Keratinocyte (primary cell): Measurements from ENCODE around the gene FXYD2. TPM values are rescaled to one million over a fixed set of nuclear protein-coding genes. Genes with fewer than 3 reads are reported as not detected.

Source experiments
- DNase-seq: peaks from one replicate; pipeline ENCODE4 v3.0.0-alpha.2; 2011; ENCODE audit warnings: low read depth, missing footprints, low spot score
- FAIRE-seq: peaks from 2 replicates; lab custom pipeline; 2011; peaks lifted over from hg19 to GRCh38; lab: Jason Lieb, UNC
- H2AFZ ChIP-seq: 2 replicates; pipeline ENCODE4 v1.6.0; 2012; ENCODE audit warnings: low read length, control low read depth, inconsistent platforms; ENCODE audit not compliant: control insufficient read depth
- H3K27ac ChIP-seq: 2 replicates; pipeline ENCODE4 v1.5.1; 2011; ENCODE audit warnings: low read length; ENCODE audit not compliant: control insufficient read depth, insufficient read depth
- H3K27me3 ChIP-seq: 3 replicates; pipeline ENCODE4 v1.6.0; 2011; ENCODE audit warnings: low read length; ENCODE audit not compliant: control insufficient read depth, insufficient read depth; ENCODE audit errors: extremely low read depth
- H3K36me3 ChIP-seq, 2 experiments: 2 replicates in 1 of 2; 3 replicates in 1 of 2; pipeline ENCODE4 v1.5.1; 2011; ENCODE audit warnings: low read length in 2 of 2, mild to moderate bottlenecking in 1 of 2; ENCODE audit not compliant: control insufficient read depth in 2 of 2, insufficient read depth in 2 of 2; ENCODE audit errors: extremely low read depth in 1 of 2
- H3K4me1 ChIP-seq: 3 replicates; pipeline ENCODE4 v1.5.1; 2011; ENCODE audit warnings: low read length; ENCODE audit not compliant: control insufficient read depth, insufficient read depth; ENCODE audit errors: extremely low read depth
- H3K4me2 ChIP-seq: 3 replicates; pipeline ENCODE4 v1.6.0; 2011; ENCODE audit warnings: low read depth, low read length; ENCODE audit not compliant: control insufficient read depth, insufficient read depth; ENCODE audit errors: extremely low read depth
- H3K4me3 ChIP-seq, 3 experiments: fragments of 200-600 bp in 1 of 3; sonication (generic) in 1 of 3; 2 replicates in 2 of 3; 3 replicates in 1 of 3; pipeline ENCODE4 v1.5.1; 2011 to 2016; ENCODE audit warnings: low read length in 3 of 3, mild to moderate bottlenecking in 3 of 3, control low read depth in 2 of 3, inconsistent platforms in 1 of 3, low read depth in 1 of 3, mixed read lengths in 1 of 3, mixed run types in 1 of 3, moderate library complexity in 1 of 3; ENCODE audit not compliant: control insufficient read depth in 2 of 3, insufficient read depth in 2 of 3; ENCODE audit errors: extremely low read depth in 1 of 3
- H3K79me2 ChIP-seq: 2 replicates; pipeline ENCODE4 v1.6.0; 2012; ENCODE audit warnings: low read length; ENCODE audit not compliant: control insufficient read depth, insufficient read depth
- H3K9ac ChIP-seq: 3 replicates; pipeline ENCODE4 v1.6.0; 2011; ENCODE audit warnings: low read length; ENCODE audit not compliant: control insufficient read depth, insufficient read depth; ENCODE audit errors: extremely low read depth
- H3K9me1 ChIP-seq: 3 replicates; pipeline ENCODE4 v1.6.0; 2011; ENCODE audit warnings: low read length; ENCODE audit not compliant: control insufficient read depth, insufficient read depth; ENCODE audit errors: extremely low read depth
- H3K9me3 ChIP-seq: 2 replicates; pipeline ENCODE4 v1.5.1; 2012; ENCODE audit warnings: low read depth, low read length; ENCODE audit not compliant: control insufficient read depth
- H4K20me1 ChIP-seq: 3 replicates; pipeline ENCODE4 v1.6.0; 2011; ENCODE audit warnings: low read length; ENCODE audit not compliant: control insufficient read depth, insufficient read depth; ENCODE audit errors: extremely low read depth
- CTCF ChIP-seq, 3 experiments: IDR thresholded peaks in 1 of 3; conservative IDR thresholded peaks in 1 of 3; optimal IDR thresholded peaks in 1 of 3; 2 replicates in 2 of 3; 3 replicates in 1 of 3; pipeline versions ENCODE3 to v1.5.1; 2011; ENCODE audit warnings: low read length in 3 of 3, mild to moderate bottlenecking in 3 of 3, moderate library complexity in 2 of 3, control low read depth in 1 of 3, inconsistent platforms in 1 of 3; ENCODE audit not compliant: insufficient read depth in 2 of 3; ENCODE audit errors: extremely low read depth in 1 of 3
- EZH2 ChIP-seq: IDR thresholded peaks from one replicate; pipeline ENCODE4 v1.6.1; 2012; ENCODE audit warnings: inconsistent platforms, mild to moderate bottlenecking, low read length, moderate library complexity
- dilution Hi-C: fragments of 300-500 bp; cut with MboI; formaldehyde crosslinking; loops from one replicate; pipeline ENCODE4 v1.7.0; 2020; ENCODE audit warnings: low sequenced_read_pairs; ENCODE audit not compliant: extremely low pct_ligation_motif_present
- polyA plus RNA-seq, 5 experiments: library from polyadenylated mRNA; depleted of rRNA in 3 of 5; stranded (reverse) in 3 of 5; stranded (forward) in 1 of 5; unstranded in 1 of 5; fragments of >200 nt; gene quantifications; 1 replicate in 1 of 5; 2 replicates in 3 of 5; 3 replicates in 1 of 5; pipeline versions ENCODE4 v1.2.1 to v1.2.3, GENCODE V29; 2011 to 2012; ENCODE audit warnings: missing spikeins in 2 of 5, low read depth in 1 of 5, low replicate concordance in 1 of 5

The FXYD2 gene
- polyA plus RNA-seq, 1 donor (not counting 4 experiments of a cell fraction or from before 2014, with no cell fraction given) = not detected

- no peak overlapping the region for H3K27ac ChIP-seq
Observed at GRCh38 chr11:117859488-117860112, 35.1 kb upstream of the FXYD2 start.

GRCh38 chr11:117859061-117859460 lies 34.5 kb upstream of the FXYD2 start:
- Histone ChIP-seq H3K4me2 (no peak overlapping the region), H3K9me3 (no peaks in the 10 kb centered on the region), H3K4me3 (no peak overlapping the region), H2AFZ (no peak overlapping the region), H4K20me1 (no peaks in the 10 kb centered on the region), H3K4me1 (no peaks in the 10 kb centered on the region), H3K27ac (no peak overlapping the region), H3K27me3 (peaks cover 6% of the 10 kb centered on the region), H3K36me3 (no peaks in the 10 kb centered on the region), H3K9ac (no peak overlapping the region), H3K79me2 (no peaks in the 10 kb centered on the region), H3K9me1 (no peaks in the 10 kb centered on the region)
- TF ChIP-seq EZH2 (no peak), CTCF (optimal IDR thresholded peaks at IDR 0.05 in 1 of 3, IDR thresholded peaks at IDR 0.05 in 1 of 3, conservative IDR thresholded peaks at IDR 0.05 in 1 of 3; ENCODE audit: extremely low read depth in 1 of 3, insufficient read depth in 2 of 3, low read length in 3 of 3) (no peak)
- dilution Hi-C loops = no loop called here
- FAIRE-seq (no peak), DNase-seq (no peak)

More at GRCh38 chr11:117859488-117860112, 35.1 kb upstream of the FXYD2 start:
- dilution Hi-C loops = no loop called here
- FAIRE-seq (no peak), DNase-seq (no peak)
- no peak overlapping the region for H3K4me3 ChIP-seq
- H3K79me2 ChIP-seq = no peaks in the 10 kb centered on the region
- H4K20me1 ChIP-seq = no peaks in the 10 kb centered on the region
- no peaks in the 10 kb centered on the region for H3K4me1 ChIP-seq
- no peak for TF ChIP-seq CTCF (optimal IDR thresholded peaks at IDR 0.05 in 1 of 3, IDR thresholded peaks at IDR 0.05 in 1 of 3, conservative IDR thresholded peaks at IDR 0.05 in 1 of 3; ENCODE audit: extremely low read depth in 1 of 3, insufficient read depth in 2 of 3, low read length in 3 of 3)
- TF ChIP-seq EZH2 = no peak
- no peaks in the 10 kb centered on the region for H3K9me1 ChIP-seq
- peaks cover 6% of the 10 kb centered on the region for H3K27me3 ChIP-seq
- no peaks in the 10 kb centered on the region for H3K36me3 ChIP-seq
- no peaks in the 10 kb centered on the region for H3K9me3 ChIP-seq
- no peak overlapping the region for H3K9ac ChIP-seq
- no peak overlapping the region for H3K4me2 ChIP-seq
- H2AFZ ChIP-seq = no peak overlapping the region
